Erythroblast (primary cell): Measurements from ENCODE around the gene SLC35B4.

Source experiments
- DNase-seq, 2 experiments: peaks; one replicate each; lab custom pipeline; 2025; lab: John Stamatoyannopoulos, UW
- GATA1 ChIP-seq: IDR thresholded peaks from 2 replicates; pipeline ENCODE4 v1.6.1; 2011; ENCODE audit warnings: low read depth, mild to moderate bottlenecking, control low read depth, low read length, moderate library complexity
- POLR2A ChIP-seq: IDR thresholded peaks from 2 replicates; pipeline ENCODE4 v1.6.1; 2011; ENCODE audit warnings: mild to moderate bottlenecking, low read length

Gene SLC35B4

GRCh38 chr7:134350709-134351108 is 34.0 kb upstream of the SLC35B4 start:
- no peak for DNase-seq
- no peak for TF ChIP-seq GATA1
- TF ChIP-seq POLR2A = no peak

GRCh38 chr7:134347567-134347966 is 30.8 kb upstream of the SLC35B4 start:
- TF ChIP-seq GATA1 (no peak), POLR2A (no peak)
- no peak for DNase-seq

- TF ChIP-seq POLR2A = no peak
- no peak for TF ChIP-seq GATA1
- DNase-seq = no peak
These were observed 27.1 kb upstream of the SLC35B4 start for GRCh38 chr7:134343796-134344195.

GRCh38 chr7:134343136-134343535 is 26.4 kb upstream of the SLC35B4 start:
- DNase-seq = no peak
- no peak for TF ChIP-seq GATA1
- no peak for TF ChIP-seq POLR2A

GRCh38 chr7:134339475-134339874 is 22.7 kb upstream of the SLC35B4 start:
- TF ChIP-seq POLR2A = no peak
- TF ChIP-seq GATA1 = no peak
- no peak for DNase-seq

GRCh38 chr7:134337980-134338379 is 21.2 kb upstream of the SLC35B4 start:
- TF ChIP-seq POLR2A (no peak), GATA1 (no peak)
- no peak for DNase-seq

GRCh38 chr7:134334408-134334807 is 17.7 kb upstream of the SLC35B4 start:
- no peak for TF ChIP-seq GATA1
- TF ChIP-seq POLR2A = no peak
- DNase-seq = no peak

- TF ChIP-seq POLR2A = no peak
- no peak for TF ChIP-seq GATA1
- DNase-seq = no peak
These were observed 17.2 kb upstream of the SLC35B4 start for GRCh38 chr7:134333943-134334342.

- TF ChIP-seq POLR2A (no peak), GATA1 (no peak)
- DNase-seq = no peak
These were observed 16.2 kb upstream of the SLC35B4 start for GRCh38 chr7:134332892-134333291.

- no peak for TF ChIP-seq POLR2A
- no peak for TF ChIP-seq GATA1
- DNase-seq = no peak
These were observed 14.7 kb upstream of the SLC35B4 start for GRCh38 chr7:134331393-134331792.

- DNase-seq = no peak
- no peak for TF ChIP-seq GATA1
These were observed 14.2 kb upstream of the SLC35B4 start for GRCh38 chr7:134330974-134331373.

- no peak for DNase-seq
- TF ChIP-seq GATA1 (no peak), POLR2A (no peak)
These were observed 13.1 kb upstream of the SLC35B4 start for GRCh38 chr7:134329614-134330346.

GRCh38 chr7:134328900-134329299 is 12.2 kb upstream of the SLC35B4 start:
- TF ChIP-seq GATA1 (no peak), POLR2A (no peak)
- no peak for DNase-seq

- DNase-seq = peak; percentile 75 to 76
- TF ChIP-seq POLR2A (no peak), GATA1 (no peak)
These were observed 11.2 kb upstream of the SLC35B4 start for GRCh38 chr7:134327896-134328295.

- TF ChIP-seq GATA1 = no peak
- no peak for DNase-seq
These were observed 7.4 kb upstream of the SLC35B4 start for GRCh38 chr7:134324107-134324506.

GRCh38 chr7:134320201-134320600 is 3.5 kb upstream of the SLC35B4 start:
- TF ChIP-seq GATA1 = no peak
- no peak for TF ChIP-seq POLR2A
- no peak for DNase-seq
